Measurements from ENCODE around the gene TECR. TPM values are rescaled to one million over a fixed set of nuclear protein-coding genes. Genes with fewer than 3 reads are reported as not detected.

Gene TECR
- total RNA-seq, 1 donor from 2014 or later = 101 TPM

DNA sequence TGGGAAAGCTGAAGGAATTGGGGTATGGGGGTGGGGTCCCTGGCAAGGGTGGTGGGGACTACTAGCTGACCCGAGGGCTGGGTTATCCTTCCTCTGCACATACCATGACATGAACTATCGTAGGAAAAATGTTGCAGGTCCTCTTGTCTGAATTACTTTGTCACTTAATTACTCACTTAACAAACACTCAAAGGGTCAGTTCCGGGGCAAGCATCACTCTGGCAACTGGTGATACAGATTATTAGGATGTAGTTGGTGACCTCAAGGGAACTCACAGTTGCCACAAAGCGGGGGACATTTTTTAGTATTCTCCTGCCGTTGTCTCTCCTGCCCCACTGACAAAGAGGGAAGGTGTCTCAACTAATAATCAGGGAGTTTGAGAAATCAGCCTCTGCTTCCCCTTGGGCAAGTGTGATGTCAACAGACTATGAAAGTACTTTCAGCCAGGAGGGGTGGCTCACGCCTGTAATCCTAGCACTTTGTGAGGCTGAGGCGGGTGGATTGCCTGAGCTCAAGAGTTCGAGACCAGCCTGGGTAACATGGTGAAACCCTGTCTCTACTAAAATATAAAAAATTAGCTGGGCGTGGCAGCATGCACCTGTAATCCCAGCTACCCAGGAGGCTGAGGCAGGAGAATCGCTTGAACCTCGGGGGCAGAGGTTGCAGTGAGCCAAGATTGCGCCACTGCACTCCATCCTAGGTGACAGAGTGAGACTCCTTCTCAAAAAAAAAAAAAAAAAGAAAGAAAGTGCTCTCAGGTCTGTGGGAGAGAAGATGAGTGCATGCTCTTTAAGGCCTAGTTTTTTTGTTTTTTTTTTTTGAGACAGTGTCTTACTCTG is 21.5 kb upstream of the TECR start:
- DNase-seq (ENCODE audit: low spot score) (no peak), ATAC-seq (no peak)

GRCh38 chr19:14510311-14511228 is 18.8 kb upstream of the TECR start:
- ATAC-seq (no peak), DNase-seq (ENCODE audit: low spot score) (no peak)

DNA sequence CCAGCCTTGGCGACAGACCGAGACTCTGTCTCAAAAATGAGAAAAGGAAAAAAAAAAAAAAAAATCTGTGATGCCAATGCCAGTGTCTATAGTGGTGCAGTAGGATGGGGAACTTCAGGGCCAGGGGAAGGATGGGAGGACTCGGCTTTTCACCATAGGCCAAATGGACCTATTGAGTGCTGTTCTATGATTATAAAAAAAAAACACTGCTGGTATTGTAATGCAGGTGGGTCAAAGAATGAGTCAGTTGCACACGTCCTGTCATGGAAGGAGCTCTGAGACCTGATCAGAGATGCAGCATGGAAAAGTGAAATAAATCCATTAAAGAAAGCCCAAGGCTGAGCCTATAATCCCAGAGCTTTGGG is 18.2 kb upstream of the TECR start:
- ATAC-seq (no peak), DNase-seq (ENCODE audit: low spot score) (no peak)

DNA sequence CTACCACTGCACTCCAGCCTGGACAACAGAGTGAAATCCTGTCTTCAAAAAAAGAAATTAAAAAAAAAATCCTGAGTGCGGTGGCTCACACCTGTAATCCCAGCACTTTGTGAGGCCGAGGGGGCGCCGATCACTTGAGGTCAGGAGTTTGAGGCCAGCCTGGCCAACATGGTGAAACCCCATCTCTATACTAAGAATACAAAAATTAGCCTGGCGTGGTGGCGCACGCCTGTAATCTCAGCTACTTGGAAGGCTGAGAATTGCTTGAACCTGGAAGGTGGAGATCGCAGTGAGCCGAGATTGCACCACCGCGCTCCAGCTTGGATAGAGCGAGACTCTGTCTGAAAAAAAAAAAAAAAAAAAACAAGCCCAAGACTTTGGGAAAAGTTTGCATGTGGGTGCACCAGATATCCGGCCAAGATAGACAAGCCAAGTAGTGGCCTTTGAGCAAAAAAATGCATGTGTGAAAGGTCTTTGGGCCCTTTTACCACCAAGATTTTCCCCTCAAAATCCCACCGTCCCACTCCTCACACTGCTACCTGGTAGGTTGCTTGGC is 16.9 kb upstream of the TECR start:
- DNase-seq (ENCODE audit: low spot score) (no peak), ATAC-seq (no peak)

- DNase-seq (ENCODE audit: low spot score) (no peak), ATAC-seq (no peak)
Measured at GRCh38 chr19:14514215-14514863, 15.1 kb upstream of the TECR start.

- no peak for DNase-seq (ENCODE audit: low spot score)
Measured at GRCh38 chr19:14515501-14516047, 13.8 kb upstream of the TECR start.

GRCh38 chr19:14516048-14516534 is 13.3 kb upstream of the TECR start:
- ATAC-seq = no peak
- no peak for DNase-seq (ENCODE audit: low spot score)

More at GRCh38 chr19:14515501-14516047, 13.8 kb upstream of the TECR start:
- ATAC-seq = no peak

DNA sequence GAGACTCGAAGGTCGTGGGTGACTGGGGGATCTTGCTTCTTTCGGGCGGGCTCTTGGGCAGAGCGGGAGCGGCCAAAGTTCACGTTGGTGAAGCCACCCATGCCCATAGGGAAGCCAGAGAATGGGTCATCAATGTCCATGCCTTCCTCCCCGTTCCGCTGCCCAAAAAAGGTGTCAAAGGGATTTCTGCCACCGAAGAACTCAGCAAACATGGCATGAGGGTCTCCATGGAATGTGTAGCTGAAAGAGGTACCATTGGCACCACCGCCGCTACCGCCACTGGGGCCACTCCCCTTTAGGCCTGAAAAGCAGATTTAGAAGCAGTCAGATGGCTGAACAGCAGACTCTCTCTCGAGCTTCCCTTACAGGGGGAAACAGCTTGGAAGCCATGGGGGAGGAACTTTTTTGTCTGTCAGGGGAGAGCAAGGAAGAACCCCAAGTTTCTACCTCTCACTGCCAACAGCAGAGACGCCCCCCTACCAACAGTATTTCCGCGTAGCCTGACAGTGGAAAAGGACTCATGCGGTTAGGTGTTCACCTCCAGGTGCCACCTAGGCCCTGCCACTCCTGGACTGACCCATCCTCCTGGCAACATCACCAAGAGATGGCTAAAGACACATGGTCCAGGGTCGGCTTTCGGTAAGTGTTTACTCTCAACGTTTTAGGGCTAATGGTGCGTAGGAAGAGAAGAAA is 12.5 kb upstream of the TECR start:
- no peak for ATAC-seq
- no peak for DNase-seq (ENCODE audit: low spot score)

DNA sequence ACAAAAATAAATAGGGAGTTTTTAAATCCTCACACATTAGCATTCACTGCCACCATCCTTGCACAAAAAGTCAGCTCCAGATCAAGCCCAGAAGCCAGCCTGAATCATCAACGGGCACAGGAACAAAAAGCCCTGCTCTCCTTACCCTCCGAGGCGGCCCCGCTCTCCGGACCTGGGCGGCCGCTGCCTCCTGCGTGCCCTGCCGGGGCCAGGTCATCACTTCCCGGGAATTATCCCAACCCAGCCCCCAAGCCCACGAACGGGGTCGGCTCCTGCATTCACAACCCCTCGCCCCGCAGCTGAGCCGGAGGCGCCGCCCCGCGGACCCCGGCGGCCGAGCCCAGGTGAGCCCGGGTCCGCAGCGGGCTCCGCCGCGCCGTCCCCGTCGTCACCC is 12.0 kb upstream of the TECR start:
- no peak for ATAC-seq
- DNase-seq (ENCODE audit: low spot score) = no peak

DNA sequence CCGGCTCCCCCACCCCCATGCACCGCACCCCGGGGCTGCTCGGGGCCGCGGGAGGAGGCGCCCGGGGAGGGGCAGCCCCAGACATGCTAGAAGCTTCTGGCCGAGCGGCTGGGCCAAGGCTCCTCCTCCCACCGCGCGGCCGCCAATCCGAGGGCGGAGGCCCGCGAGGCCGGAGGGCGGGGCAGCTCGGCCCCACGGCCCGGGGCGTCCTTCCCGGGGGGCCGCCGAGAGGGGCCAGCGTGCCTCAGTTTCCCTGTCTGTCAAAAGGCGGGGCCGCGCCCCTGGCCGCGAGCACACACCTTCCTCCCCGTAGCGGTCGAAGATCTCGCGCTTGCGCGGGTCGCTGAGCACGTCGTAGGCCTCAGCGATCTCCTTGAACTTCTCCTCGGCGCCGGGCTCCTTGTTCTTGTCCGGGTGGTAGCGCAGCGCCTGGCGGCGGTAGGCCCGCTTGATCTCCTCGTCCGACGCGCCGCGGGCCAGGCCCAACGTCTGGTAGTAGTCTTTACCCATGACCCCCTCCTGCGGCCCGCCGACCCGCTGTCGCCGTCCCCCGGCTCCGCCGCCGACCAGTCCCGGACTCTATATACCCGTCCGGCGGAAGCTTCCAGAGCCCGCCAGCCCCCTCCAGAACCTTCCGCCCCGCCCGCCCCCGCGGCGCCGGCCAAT is 11.4 kb upstream of the TECR start, which contains the start of gene DNAJB1:
Gene DNAJB1 (minus strand): TSS at position 558 of the 666 bp plus-strand sequence. CDS start 48 bp downstream, at position 510.
- peak; percentile 91 for DNase-seq (ENCODE audit: low spot score)
- ATAC-seq = peak; percentile 73

DNA sequence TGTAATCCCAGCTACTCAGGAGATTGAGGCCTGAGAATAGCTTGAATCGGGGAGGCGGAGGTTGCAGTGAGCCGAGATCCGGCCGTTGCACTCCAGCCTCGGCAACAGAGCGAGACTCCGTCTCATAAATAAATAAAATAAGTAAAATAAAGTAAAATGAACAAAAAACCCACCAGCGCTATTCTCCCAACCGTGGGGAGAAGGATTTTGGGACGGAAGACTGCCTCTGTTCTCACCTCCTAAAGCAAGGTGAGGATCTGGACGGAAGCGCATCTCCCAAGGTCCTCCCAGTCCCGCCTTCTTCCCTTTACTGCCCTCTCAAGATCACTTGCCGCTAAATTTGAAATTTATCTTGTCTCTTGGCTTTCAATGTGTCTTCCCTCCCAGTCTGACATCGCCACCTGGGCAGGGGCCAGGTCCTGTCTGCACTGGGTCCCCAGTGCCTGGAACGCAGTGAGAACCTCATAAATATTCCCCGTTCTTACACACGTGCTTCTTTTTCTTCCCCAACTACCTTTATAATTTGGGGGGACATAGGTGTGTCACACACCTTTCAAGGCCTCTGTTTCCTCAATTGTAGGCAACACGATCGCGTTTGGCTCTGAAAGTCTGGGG is 10.0 kb upstream of the TECR start:
- DNase-seq (ENCODE audit: low spot score) (no peak), ATAC-seq (no peak)

DNA sequence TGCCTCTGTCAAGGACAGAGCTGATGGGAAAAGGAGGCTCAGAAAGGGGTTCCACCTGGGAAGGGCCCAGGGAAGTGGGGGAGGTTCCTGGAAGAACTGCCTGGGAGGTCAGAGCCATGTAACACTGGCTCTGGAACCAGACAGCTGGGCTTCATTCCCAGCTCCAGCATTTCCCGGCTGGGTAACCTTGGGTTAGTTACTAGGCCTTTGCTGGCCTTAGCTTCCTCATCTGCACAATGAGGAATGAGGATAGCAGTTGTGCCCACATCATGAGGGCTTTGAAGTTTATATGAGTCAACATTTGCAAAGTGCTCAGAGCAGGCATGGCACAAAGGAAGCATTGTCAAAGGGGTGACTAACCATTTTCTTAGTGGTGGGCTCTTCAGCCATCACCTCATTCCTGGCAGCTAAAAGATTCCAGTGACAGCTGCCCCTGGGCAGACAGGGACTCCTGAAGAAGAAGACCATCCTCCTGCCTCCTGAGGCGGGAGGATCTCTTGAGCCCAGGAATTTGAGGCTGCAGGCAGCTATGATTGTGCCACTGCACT is 9.5 kb upstream of the TECR start:
- DNase-seq (ENCODE audit: low spot score) (peak; percentile 73), ATAC-seq (peak; percentile 7)

DNA sequence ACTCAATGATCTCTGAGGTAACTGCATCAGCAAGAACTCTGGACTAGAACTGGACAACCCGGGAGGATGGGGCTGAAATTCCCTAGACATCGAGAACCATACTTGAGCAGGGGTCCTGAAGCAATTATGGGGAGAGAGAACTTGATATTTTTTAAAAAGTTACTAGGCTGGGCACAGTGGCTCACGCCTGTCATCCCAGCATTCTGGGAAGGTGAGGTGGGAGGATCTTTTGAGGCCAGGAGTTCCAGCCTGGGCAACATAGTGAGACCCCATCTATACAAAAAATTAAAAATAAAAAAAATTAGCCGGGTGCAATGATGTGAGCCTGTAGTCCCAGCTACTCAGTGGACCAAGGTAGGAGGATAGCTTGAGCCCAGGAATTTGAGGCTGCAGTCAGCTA is 8.9 kb upstream of the TECR start:
- no peak for ATAC-seq
- DNase-seq (ENCODE audit: low spot score) = no peak

GRCh38 chr19:14525729-14526128 is 3.7 kb upstream of the TECR start:
- no peak for ATAC-seq
- DNase-seq (ENCODE audit: low spot score) = no peak

- no peak for DNase-seq (ENCODE audit: low spot score)
- ATAC-seq = no peak
Measured at GRCh38 chr19:14526423-14526822, 3.0 kb upstream of the TECR start.

GRCh38 chr19:14528419-14529253 is 758 bp upstream of the TECR start:
- DNase-seq (ENCODE audit: low spot score) = no peak
- ATAC-seq = no peak

DNA sequence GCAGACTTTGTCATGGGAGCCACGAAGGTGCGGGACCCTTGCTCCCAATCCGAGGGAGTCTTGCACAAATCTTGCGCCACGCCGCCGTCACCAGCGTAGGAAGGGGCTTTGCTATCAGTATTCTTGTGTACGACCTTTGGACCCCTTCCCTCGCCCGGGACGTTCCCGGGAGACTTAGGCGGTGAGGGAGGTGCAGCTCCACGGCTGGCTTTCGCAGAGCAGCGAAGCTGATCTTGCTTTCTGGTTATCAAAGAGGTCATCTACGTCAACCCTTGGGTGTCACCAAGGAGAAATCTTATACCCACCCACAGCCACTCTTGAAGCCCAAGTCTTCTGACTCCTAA is 583 bp downstream of the TECR start:
- DNase-seq (ENCODE audit: low spot score) (no peak), ATAC-seq (peak; percentile 5)

DNA sequence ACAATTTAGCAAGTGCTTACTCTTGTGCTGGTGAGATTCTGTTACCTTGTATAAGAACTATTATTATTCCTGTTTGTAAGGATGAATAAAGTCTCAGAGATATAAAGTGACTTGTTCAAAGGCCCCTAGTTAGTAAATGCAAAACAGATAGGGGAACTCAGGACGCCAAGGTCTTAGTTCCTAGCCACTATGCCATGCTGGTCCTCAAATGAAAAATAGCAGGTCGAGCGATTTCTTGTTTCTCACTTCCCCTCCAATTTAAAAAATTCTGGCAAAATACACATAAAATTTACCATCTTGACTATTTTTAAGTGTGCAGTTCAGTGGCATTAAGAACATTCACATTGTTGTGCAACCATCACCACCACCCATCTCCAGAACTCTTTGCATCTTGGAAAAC is 1.1 kb downstream of the TECR start:
- DNase-seq (ENCODE audit: low spot score) = no peak
- no peak for ATAC-seq

Measured in left lobe of liver (tissue), 2 donors.